Suprapubic skin (tissue), 4 donors: Measurements from ENCODE around the gene SRGAP1.

Experiments
- CTCF ChIP-seq, 2 donors: fragments of 200-600 bp in 1 of 2; fragments of 450-650 bp in 1 of 2; sonication (generic) in 1 of 2; IDR thresholded peaks; one replicate each; pipeline ENCODE4 v1.5.1; 2016 to 2019; ENCODE audit warnings: antibody characterized with exemption in 2 of 2, mild to moderate bottlenecking in 1 of 2, moderate library complexity in 1 of 2
- EP300 ChIP-seq: sonication (generic); formaldehyde crosslinking; IDR thresholded peaks from one replicate; pipeline ENCODE4 v1.6.1; 2017; ENCODE audit warnings: antibody characterized with exemption
- POLR2A ChIP-seq, 2 donors: fragments of 450-650 bp; IDR thresholded peaks; one replicate each; pipeline ENCODE4 v1.6.1; 2017; ENCODE audit warnings: antibody characterized with exemption in 2 of 2, mild to moderate bottlenecking in 2 of 2, moderate library complexity in 2 of 2
- POLR2AphosphoS5 ChIP-seq, 3 donors: sonication (generic); formaldehyde crosslinking; IDR thresholded peaks; one replicate each; pipeline ENCODE4 v1.6.1; 2017; ENCODE audit warnings: antibody characterized with exemption in 3 of 3

- no peak for TF ChIP-seq CTCF (IDR thresholded peaks at IDR 0.05)
- no peak for TF ChIP-seq POLR2AphosphoS5 (IDR thresholded peaks at IDR 0.05)
- no peak for TF ChIP-seq POLR2A (IDR thresholded peaks at IDR 0.05)
- no peak for TF ChIP-seq EP300
Measured at GRCh38 chr12:63961048-63961447, 116.5 kb downstream of the SRGAP1 start.
